ENCODE results near the gene AKAP5. TPM values are rescaled to one million over a fixed set of nuclear protein-coding genes. Genes with fewer than 3 reads are reported as not detected.

The AKAP5 gene
- total RNA-seq, 1 experiment from 2014 or later, result 3.0 TPM

GRCh38 chr14:64463195-64463594 is 2.1 kb upstream of the AKAP5 start:
- Mint-ChIP-seq H3K9me3 (no peaks in the 10 kb centered on the region), H3K4me3 (no peak overlapping the region), H3K4me1 (peaks cover 12% of the 10 kb centered on the region), H3K27me3 (ENCODE audit: low read depth) (peaks cover 3% of the 10 kb centered on the region), H3K36me3 (peaks cover 22% of the 10 kb centered on the region), H3K27ac (no peak overlapping the region)
- POLR2A ChIA-PET, result interaction anchor here (0.7 to 3.1 kb wide), 2 partner anchors 8 to 42 kb away, joined by 4 to 8 read pairs; partner anchors contain the start of gene ZBTB1
- no peak for DNase-seq (ENCODE audit: low spot score)
- CTCF ChIA-PET, result interaction anchor here (0.7 to 2.5 kb wide), 2 partner anchors 33 to 71 kb away, joined by 3 to 13 read pairs; no protein-coding TSS in a partner anchor
- TF ChIP-seq ESRRA (CRISPR knock-in tag; IDR thresholded peaks at IDR 0.05; ENCODE audit: borderline replicate concordance) (no peak), TCF7 (CRISPR knock-in tag; IDR thresholded peaks at IDR 0.05; ENCODE audit: low read depth) (no peak)
- no peak for ATAC-seq

- POLR2A ChIA-PET, result interaction anchor here (1.4 to 3.1 kb wide), 2 partner anchors 41 to 76 kb away, joined by 8 read pairs; partner anchors contain the start of genes MTHFD1 and ZBTB1
- peaks cover 3% of the 10 kb centered on the region for H3K27me3 Mint-ChIP-seq (ENCODE audit: low read depth)
- TF ChIP-seq PREB (CRISPR knock-in tag; IDR thresholded peaks at IDR 0.05; ENCODE audit: borderline replicate concordance), result no peak
- peak; percentile 73; the same call in 1 of the 2 replicates for TF ChIP-seq ZNF121 (CRISPR knock-in tag; IDR thresholded peaks at IDR 0.05)
- H3K27ac Mint-ChIP-seq, result no peak overlapping the region
- CTCF ChIA-PET, result interaction anchor here (0.7 to 2.5 kb wide), 3 partner anchors 28 to 72 kb away, joined by 3 to 13 read pairs (median 4); no protein-coding TSS in a partner anchor
- DNase-seq (ENCODE audit: low spot score), result no peak
- H3K4me3 Mint-ChIP-seq, result no peak overlapping the region
- H3K4me1 Mint-ChIP-seq, result peaks cover 12% of the 10 kb centered on the region
- H3K9me3 Mint-ChIP-seq, result no peaks in the 10 kb centered on the region
- ATAC-seq, result no peak
- peaks cover 18% of the 10 kb centered on the region for H3K36me3 Mint-ChIP-seq
These were observed 1.4 kb upstream of the AKAP5 start for GRCh38 chr14:64463873-64464272.

- ChIA-PET CTCF (interaction anchor here (0.8 to 2.5 kb wide), 3 partner anchors 27 to 73 kb away, joined by 4 to 13 read pairs (median 4); no protein-coding TSS in a partner anchor), POLR2A (interaction anchor here (1.4 to 3.1 kb wide), 2 partner anchors 40 to 77 kb away, joined by 8 read pairs; partner anchors contain the start of genes MTHFD1 and ZBTB1)
- peaks cover 12% of the 10 kb centered on the region for H3K4me1 Mint-ChIP-seq
- H3K36me3 Mint-ChIP-seq, result peaks cover 10% of the 10 kb centered on the region
- TF ChIP-seq PREB (CRISPR knock-in tag; IDR thresholded peaks at IDR 0.05; ENCODE audit: borderline replicate concordance) (no peak), TP53 (CRISPR knock-in tag; IDR thresholded peaks at IDR 0.05) (no peak), KAT7 (CRISPR knock-in tag; IDR thresholded peaks at IDR 0.05; ENCODE audit: borderline replicate concordance) (no peak), FOXK1 (CRISPR knock-in tag; IDR thresholded peaks at IDR 0.05) (no peak), ATF1 (CRISPR knock-in tag; IDR thresholded peaks at IDR 0.05) (no peak), FOXP1 (CRISPR knock-in tag; IDR thresholded peaks at IDR 0.05; ENCODE audit: borderline replicate concordance) (no peak; the same call in 1 of the 2 replicates), CDX4 (CRISPR knock-in tag; IDR thresholded peaks at IDR 0.05; ENCODE audit: borderline replicate concordance) (no peak), OVOL2 (CRISPR knock-in tag; IDR thresholded peaks at IDR 0.05; ENCODE audit: borderline replicate concordance) (no peak), ZNF263 (CRISPR knock-in tag; IDR thresholded peaks at IDR 0.05; ENCODE audit: low read depth) (no peak), ZNF317 (CRISPR knock-in tag; IDR thresholded peaks at IDR 0.05; ENCODE audit: borderline replicate concordance, low read depth) (no peak)
- H3K9me3 Mint-ChIP-seq, result no peaks in the 10 kb centered on the region
- no peak overlapping the region for H3K27ac Mint-ChIP-seq
- no peak for DNase-seq (ENCODE audit: low spot score)
- ATAC-seq, result peak; percentile 13
- H3K27me3 Mint-ChIP-seq (ENCODE audit: low read depth), result peaks cover 3% of the 10 kb centered on the region
- H3K4me3 Mint-ChIP-seq, result peak overlapping the region; percentile 80
These were observed 648 bp upstream of the AKAP5 start for GRCh38 chr14:64464651-64465050.

- peak; percentile 36 for DNase-seq (ENCODE audit: low spot score)
- POLR2A ChIA-PET, result interaction anchor here (1.0 to 2.1 kb wide), 4 partner anchors 39 to 166 kb away, joined by 3 to 14 read pairs (median 4); partner anchors contain the start of genes MTHFD1 and ZBTB1
- peak overlapping the region; percentile 61 for H3K27ac Mint-ChIP-seq
- TF ChIP-seq SP1 (CRISPR knock-in tag; conservative IDR thresholded peaks at IDR 0.05) (no peak), PREB (CRISPR knock-in tag; IDR thresholded peaks at IDR 0.05; ENCODE audit: borderline replicate concordance) (no peak), MLX (CRISPR knock-in tag; IDR thresholded peaks at IDR 0.05) (no peak), ZNF121 (CRISPR knock-in tag; IDR thresholded peaks at IDR 0.05) (no peak), ZSCAN18 (CRISPR knock-in tag; IDR thresholded peaks at IDR 0.05) (no peak)
These were observed 694 bp downstream of the AKAP5 start for GRCh38 chr14:64465831-64466554.

More at GRCh38 chr14:64465831-64466554, 694 bp downstream of the AKAP5 start:
- Mint-ChIP-seq H3K4me1 (peaks cover 12% of the 10 kb centered on the region), H3K27me3 (ENCODE audit: low read depth) (peaks cover 3% of the 10 kb centered on the region), H3K9me3 (no peaks in the 10 kb centered on the region), H3K36me3 (peaks cover 3% of the 10 kb centered on the region), H3K4me3 (peak overlapping the region; percentile 80)
- CTCF ChIA-PET, result interaction anchor here (0.7 to 2.2 kb wide), 13 partner anchors 13 to 500 kb away, joined by 3 to 9 read pairs (median 3); no protein-coding TSS in a partner anchor
- ATAC-seq, result peak; percentile 42
